Measurements from ENCODE around the gene CD200. TPM values are rescaled to one million over a fixed set of nuclear protein-coding genes. Genes with fewer than 3 reads are reported as not detected.
A peak's percentile ranks its signal among the peaks of the same experiment; 100 is the strongest.

Gene CD200
- total and polyA plus RNA-seq, 2 experiments from 2014 or later = 51.9 to 65.0 TPM

- peaks cover 12% of the 10 kb centered on the region for H3K9me3 Mint-ChIP-seq
- peak overlapping the region; percentile 99; the same call in 1 of the 2 replicates for H3K27ac ChIP-seq (ENCODE audit: low read depth)
- peaks cover 46% of the 10 kb centered on the region for H3K4me1 Mint-ChIP-seq
- H2AFZ ChIP-seq = no peak overlapping the region
- no peak overlapping the region for H3K4me3 ChIP-seq
- no peak overlapping the region for H3K27ac Mint-ChIP-seq
- H3K36me3 Mint-ChIP-seq (ENCODE audit: low read depth) = peaks cover 12% of the 10 kb centered on the region
- H3K4me2 ChIP-seq = no peak overlapping the region
- peaks cover 5% of the 10 kb centered on the region; the same call in 1 of the 2 replicates for H3K36me3 ChIP-seq (ENCODE audit: insufficient read depth)
- DNase-seq (ENCODE audit: low spot score) (no peak), ATAC-seq (no peak)
- TF ChIP-seq ETS1 (IDR thresholded peaks at IDR 0.05) = no peak
- TF ChIP-seq POLR2AphosphoS5 (IDR thresholded peaks at IDR 0.05; ENCODE audit: low read depth) = no peak
- TF ChIP-seq REST (IDR thresholded peaks at IDR 0.05; ENCODE audit: unreplicated experiment) = no peak
- TF ChIP-seq ZNF331 (CRISPR knock-in tag; IDR thresholded peaks at IDR 0.05; ENCODE audit: low read depth) = no peak
- TF ChIP-seq NANOG (IDR thresholded peaks at IDR 0.05; ENCODE audit: borderline replicate concordance) = no peak
- no peak for TF ChIP-seq ZNF462 (CRISPR knock-in tag; IDR thresholded peaks at IDR 0.05)
- H3F3A ChIP-seq (replicated peaks; ENCODE audit: low read depth) = 0 out of 2 replicates have a peak, but pooled peaks cover 6% of the 10 kb centered on the region
- no peaks in the 10 kb centered on the region; the same call in 1 of the 2 replicates for H3K79me2 ChIP-seq (replicated peaks; ENCODE audit: insufficient read depth)
- no peaks in the 10 kb centered on the region for H3K9me2 ChIP-seq (ENCODE audit: insufficient read depth)
- no peaks in the 10 kb centered on the region for H3K27me3 ChIP-seq (ENCODE audit: insufficient read depth)
- H3K4me3 Mint-ChIP-seq = no peak overlapping the region
- H3K27me3 Mint-ChIP-seq (ENCODE audit: insufficient read depth, low read depth, poor library complexity) = peaks cover 11% of the 10 kb centered on the region
- H3K4me1 ChIP-seq (ENCODE audit: insufficient read depth) = peaks cover 47% of the 10 kb centered on the region
- no peaks in the 10 kb centered on the region for H4K20me1 ChIP-seq (replicated peaks; ENCODE audit: insufficient read depth)
Observed at GRCh38 chr3:112397556-112397955, 64.6 kb downstream of the CD200 start.
